Mesodermal cell (in vitro differentiated cells): ENCODE measurements around the gene KLHL8.

ENCODE experiments used
- H3K27ac ChIP-seq: 2 replicates; pipeline ENCODE4 v1.7.0; 2013; ENCODE audit warnings: mild to moderate bottlenecking, low read depth, low read length, moderate library complexity; ENCODE audit not compliant: severe bottlenecking
- H3K36me3 ChIP-seq: 2 replicates; pipeline ENCODE4 v1.7.1; 2013; ENCODE audit warnings: mild to moderate bottlenecking, low read length, moderate library complexity; ENCODE audit not compliant: control insufficient read depth, insufficient read depth
- H3K4me1 ChIP-seq: one replicate; pipeline ENCODE4 v1.7.1; 2013; ENCODE audit warnings: mild to moderate bottlenecking, low read length; ENCODE audit not compliant: insufficient read depth, control insufficient read depth, poor library complexity, severe bottlenecking
- H3K4me3 ChIP-seq: 2 replicates; pipeline ENCODE4 v1.7.0; 2013; ENCODE audit warnings: low read length, control low read depth, mild to moderate bottlenecking; ENCODE audit not compliant: insufficient read depth, poor library complexity, severe bottlenecking; ENCODE audit errors: extremely low read depth
- H3K9me3 ChIP-seq: 2 replicates; pipeline ENCODE4 v1.7.1; 2013; ENCODE audit warnings: mild to moderate bottlenecking, low read length, moderate library complexity; ENCODE audit not compliant: control insufficient read depth
- WGBS, 2 experiments: methylation state at CpG; one replicate each; pipeline ENCODE4 v1.1.5; 2013; ENCODE audit warnings: missing lambda C conversion rate in 2 of 2; ENCODE audit not compliant: insufficient coverage in 2 of 2; 5-methylcytosine and 5-hydroxymethylcytosine counted together

KLHL8 gene

DNA sequence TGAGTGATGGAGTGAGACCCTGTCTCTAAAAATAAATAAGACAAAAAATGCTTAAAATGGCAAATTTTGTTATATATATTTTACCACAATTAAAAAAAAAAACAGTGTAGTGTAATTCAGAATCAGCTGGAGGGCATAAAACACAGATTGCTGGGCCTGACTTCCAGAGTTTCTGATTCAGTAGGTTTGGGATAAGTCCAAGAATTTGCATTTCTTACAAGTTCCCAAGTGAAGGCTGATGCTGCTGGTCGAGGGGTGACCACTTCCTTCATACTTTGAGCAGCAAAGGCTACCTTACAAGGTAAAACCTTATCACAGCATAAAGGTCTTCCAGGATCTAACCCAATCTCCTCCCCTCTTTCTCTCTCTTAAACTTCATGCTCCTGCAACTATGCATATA is 40.7 kb downstream of the KLHL8 start:
- Histone ChIP-seq H3K27ac (no peak overlapping the region), H3K4me3 (no peak overlapping the region), H3K9me3 (no peaks in the 10 kb centered on the region), H3K4me1 (no peaks in the 10 kb centered on the region), H3K36me3 (peaks cover 2% of the 10 kb centered on the region)
- 86% methylated on average over 1 of the region's 1 CpG; no CpG with 5 or more reads in 1 of the 2 experiments for WGBS, 2 experiments

GRCh38 chr4:87174672-87175071 is 45.7 kb downstream of the KLHL8 start:
- no peak overlapping the region for H3K4me3 ChIP-seq
- H3K4me1 ChIP-seq: no peaks in the 10 kb centered on the region
- WGBS, 2 experiments: no CpG with 5 or more reads among the region's 2 CpGs
- no peak overlapping the region for H3K27ac ChIP-seq
- H3K36me3 ChIP-seq: peaks cover 2% of the 10 kb centered on the region
- no peaks in the 10 kb centered on the region for H3K9me3 ChIP-seq

- Histone ChIP-seq H3K36me3 (peaks cover 4% of the 10 kb centered on the region), H3K4me3 (no peak overlapping the region), H3K4me1 (no peaks in the 10 kb centered on the region), H3K27ac (no peak overlapping the region), H3K9me3 (no peaks in the 10 kb centered on the region)
- WGBS, 2 experiments: no CpG with 5 or more reads among the region's 2 CpGs
Measured at GRCh38 chr4:87171944-87172343, 48.5 kb downstream of the KLHL8 start.

- no peak overlapping the region for H3K4me3 ChIP-seq
- H3K36me3 ChIP-seq: peaks cover 2% of the 10 kb centered on the region
- WGBS, 2 experiments: 90 to 100% methylated on average over 1 to 2 of the region's 3 CpGs
- no peaks in the 10 kb centered on the region for H3K4me1 ChIP-seq
- no peak overlapping the region for H3K27ac ChIP-seq
- no peaks in the 10 kb centered on the region for H3K9me3 ChIP-seq
Measured at GRCh38 chr4:87166296-87166854, 54.0 kb downstream of the KLHL8 start.

- H3K36me3 ChIP-seq: peaks cover 2% of the 10 kb centered on the region
- no CpG with 5 or more reads among the region's 1 CpG for WGBS, 2 experiments
Measured at GRCh38 chr4:87165892-87166291, 54.5 kb downstream of the KLHL8 start.

DNA sequence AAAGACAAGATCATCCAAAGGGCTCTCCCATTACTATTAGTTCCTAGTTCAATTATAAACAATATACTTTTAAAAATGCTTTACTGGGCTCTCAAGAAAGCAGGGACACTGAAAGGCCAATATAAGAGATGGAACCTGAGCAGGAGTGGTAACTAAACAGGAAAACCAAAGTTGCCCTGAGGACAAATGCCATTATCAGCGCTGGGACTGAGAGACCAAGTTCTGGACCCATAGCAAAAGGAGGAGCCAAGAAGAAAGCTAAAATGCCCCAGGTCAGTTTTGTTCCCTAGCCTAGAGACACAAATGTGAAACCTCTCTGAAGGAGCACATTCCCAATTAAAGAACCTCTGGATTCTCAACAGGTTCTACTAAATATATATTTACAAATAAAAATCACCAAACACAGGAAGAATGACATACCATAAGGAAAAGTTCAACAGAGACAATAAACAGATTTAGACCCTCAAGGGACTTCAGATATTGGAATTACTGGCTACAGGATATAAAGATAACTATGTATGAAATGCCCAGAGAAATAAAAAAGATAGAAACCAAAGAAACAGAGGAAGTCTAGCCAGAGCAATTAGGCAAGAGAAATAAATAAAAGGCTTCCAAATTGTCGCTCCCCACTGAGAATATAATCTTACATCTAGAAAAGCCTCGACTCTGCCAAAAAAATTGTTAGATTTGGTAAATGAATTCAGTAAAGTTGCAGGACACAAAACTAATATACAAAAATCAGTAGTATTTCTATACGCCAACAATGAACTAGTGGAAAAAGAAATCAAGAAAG is 67.1 kb downstream of the KLHL8 start:
- H3K36me3 ChIP-seq: no peaks in the 10 kb centered on the region
- H3K4me3 ChIP-seq: no peak overlapping the region
- no peak overlapping the region for H3K27ac ChIP-seq
- no peaks in the 10 kb centered on the region for H3K9me3 ChIP-seq
- 75 to 100% methylated on average over 1 of the region's 4 CpGs for WGBS, 2 experiments
- H3K4me1 ChIP-seq: peaks cover 4% of the 10 kb centered on the region

More at GRCh38 chr4:87165892-87166291, 54.5 kb downstream of the KLHL8 start:
- no peak overlapping the region for H3K4me3 ChIP-seq
- H3K27ac ChIP-seq: no peak overlapping the region
- H3K9me3 ChIP-seq: no peaks in the 10 kb centered on the region
- no peaks in the 10 kb centered on the region for H3K4me1 ChIP-seq

DNA sequence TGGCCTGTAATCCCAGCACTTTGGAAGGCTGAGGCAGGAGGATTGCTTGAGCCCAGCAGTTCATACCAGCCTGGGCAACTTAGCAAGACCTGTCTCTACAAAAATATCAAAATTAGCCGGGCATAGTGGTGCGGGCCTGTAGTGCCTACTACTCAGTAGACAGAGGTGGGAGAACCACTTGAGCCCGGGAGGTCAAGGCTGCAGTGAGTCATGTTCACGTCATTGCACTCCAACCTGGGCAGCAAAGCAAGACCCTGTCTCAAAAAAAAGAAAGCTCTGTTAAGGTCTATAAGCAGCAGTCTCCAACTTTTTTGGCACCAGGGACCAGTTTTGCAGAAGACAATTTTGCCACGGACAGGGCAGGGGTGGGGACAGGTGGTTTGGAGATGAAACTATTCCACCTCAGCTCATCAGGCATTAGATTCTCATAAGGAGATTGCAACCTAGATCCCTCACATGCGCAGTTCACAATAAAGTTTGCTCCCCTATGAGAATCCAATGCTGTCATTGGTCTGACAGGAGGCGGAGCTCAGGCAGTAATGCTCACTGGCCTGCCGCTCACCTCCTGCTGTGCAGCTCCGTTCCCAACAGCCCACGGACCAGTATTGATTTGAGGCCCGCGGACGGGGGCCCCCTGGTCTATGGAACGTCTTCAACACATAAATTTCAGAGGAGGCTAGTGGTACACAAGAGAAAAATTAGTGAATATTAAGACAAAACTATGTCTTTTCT is 67.9 kb downstream of the KLHL8 start:
- peaks cover 4% of the 10 kb centered on the region for H3K4me1 ChIP-seq
- WGBS, 2 experiments: 77 to 94% methylated on average over 8 to 14 of the region's 14 CpGs
- H3K36me3 ChIP-seq: no peaks in the 10 kb centered on the region
- H3K27ac ChIP-seq: no peak overlapping the region
- no peak overlapping the region for H3K4me3 ChIP-seq
- H3K9me3 ChIP-seq: no peaks in the 10 kb centered on the region

DNA sequence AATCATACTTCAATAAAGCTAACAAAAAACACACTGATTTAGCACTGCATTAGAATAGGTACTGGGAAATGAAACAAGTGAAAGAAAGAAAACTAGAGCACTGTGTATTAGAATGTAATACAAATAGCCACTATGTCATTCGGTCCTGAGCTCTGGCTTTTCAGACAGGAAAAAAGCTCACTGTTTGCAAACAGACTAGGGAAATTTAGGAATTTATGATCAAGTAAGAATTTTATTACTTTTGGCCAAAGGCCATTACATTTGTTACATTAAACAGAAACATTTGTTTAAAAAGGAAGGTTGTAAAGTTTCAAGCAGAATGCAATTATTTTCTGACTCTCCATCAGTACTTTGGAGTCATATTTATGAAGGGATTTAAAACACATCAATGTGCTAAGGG is 68.7 kb downstream of the KLHL8 start:
- Histone ChIP-seq H3K4me3 (no peak overlapping the region), H3K27ac (no peak overlapping the region), H3K4me1 (peaks cover 4% of the 10 kb centered on the region), H3K9me3 (no peaks in the 10 kb centered on the region), H3K36me3 (no peaks in the 10 kb centered on the region)
- no CpG with 5 or more reads among the region's 1 CpG for WGBS, 2 experiments

DNA sequence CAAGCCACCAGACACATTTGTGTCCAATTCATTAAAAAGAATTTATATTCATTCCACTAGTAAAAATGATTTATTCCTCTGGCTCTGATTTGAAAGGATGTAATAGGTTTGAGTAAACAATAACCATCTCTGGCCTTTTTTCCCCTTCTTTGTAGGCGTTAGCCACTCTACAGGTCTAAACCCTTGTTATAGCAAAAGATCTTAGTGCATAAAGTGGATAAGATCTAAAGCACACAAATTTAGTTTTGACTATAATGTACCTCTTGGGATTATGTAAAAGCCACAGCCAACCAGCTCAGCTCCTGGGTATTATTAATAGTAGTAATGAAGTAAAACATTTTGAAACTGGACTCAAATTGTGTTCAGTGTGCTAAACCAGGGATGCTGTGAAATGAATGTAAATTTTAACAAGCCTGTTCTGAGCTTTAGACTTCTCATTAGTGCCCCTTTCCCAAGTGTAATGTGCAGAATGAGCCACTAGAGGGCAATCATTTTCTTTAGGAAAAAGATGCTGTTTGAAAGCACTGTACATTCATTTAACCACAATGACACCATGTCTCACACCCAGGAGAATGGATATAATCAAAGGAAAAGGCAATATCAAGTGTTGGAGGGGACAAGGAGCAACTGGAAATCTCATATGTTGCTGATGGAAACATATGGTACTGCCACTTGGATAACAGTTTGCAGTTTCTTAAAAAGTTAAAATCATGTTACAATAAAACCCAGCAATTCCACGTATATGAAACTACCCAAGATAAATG is 69.7 kb downstream of the KLHL8 start:
- no peak overlapping the region for H3K4me3 ChIP-seq
- no peaks in the 10 kb centered on the region for H3K9me3 ChIP-seq
- no CpG with 5 or more reads among the region's 2 CpGs for WGBS, 2 experiments
- H3K27ac ChIP-seq: no peak overlapping the region
- no peaks in the 10 kb centered on the region for H3K36me3 ChIP-seq
- peaks cover 4% of the 10 kb centered on the region for H3K4me1 ChIP-seq

GRCh38 chr4:87147116-87147515 is 73.3 kb downstream of the KLHL8 start:
- H3K36me3 ChIP-seq: peaks cover 21% of the 10 kb centered on the region
- WGBS, 2 experiments: no CpG with 5 or more reads among the region's 3 CpGs
- no peaks in the 10 kb centered on the region for H3K9me3 ChIP-seq
- H3K4me3 ChIP-seq: no peak overlapping the region
- no peaks in the 10 kb centered on the region for H3K4me1 ChIP-seq
- H3K27ac ChIP-seq: no peak overlapping the region
